G401.6 (cell line): ENCODE data around the gene FMO2.

ENCODE experiments used
- FAIRE-seq: peaks from 2 replicates; lab custom pipeline; 2012; peaks lifted over from hg19 to GRCh38; lab: Jason Lieb, UNC

The FMO2 gene, protein sequence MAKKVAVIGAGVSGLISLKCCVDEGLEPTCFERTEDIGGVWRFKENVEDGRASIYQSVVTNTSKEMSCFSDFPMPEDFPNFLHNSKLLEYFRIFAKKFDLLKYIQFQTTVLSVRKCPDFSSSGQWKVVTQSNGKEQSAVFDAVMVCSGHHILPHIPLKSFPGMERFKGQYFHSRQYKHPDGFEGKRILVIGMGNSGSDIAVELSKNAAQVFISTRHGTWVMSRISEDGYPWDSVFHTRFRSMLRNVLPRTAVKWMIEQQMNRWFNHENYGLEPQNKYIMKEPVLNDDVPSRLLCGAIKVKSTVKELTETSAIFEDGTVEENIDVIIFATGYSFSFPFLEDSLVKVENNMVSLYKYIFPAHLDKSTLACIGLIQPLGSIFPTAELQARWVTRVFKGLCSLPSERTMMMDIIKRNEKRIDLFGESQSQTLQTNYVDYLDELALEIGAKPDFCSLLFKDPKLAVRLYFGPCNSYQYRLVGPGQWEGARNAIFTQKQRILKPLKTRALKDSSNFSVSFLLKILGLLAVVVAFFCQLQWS

DNA sequence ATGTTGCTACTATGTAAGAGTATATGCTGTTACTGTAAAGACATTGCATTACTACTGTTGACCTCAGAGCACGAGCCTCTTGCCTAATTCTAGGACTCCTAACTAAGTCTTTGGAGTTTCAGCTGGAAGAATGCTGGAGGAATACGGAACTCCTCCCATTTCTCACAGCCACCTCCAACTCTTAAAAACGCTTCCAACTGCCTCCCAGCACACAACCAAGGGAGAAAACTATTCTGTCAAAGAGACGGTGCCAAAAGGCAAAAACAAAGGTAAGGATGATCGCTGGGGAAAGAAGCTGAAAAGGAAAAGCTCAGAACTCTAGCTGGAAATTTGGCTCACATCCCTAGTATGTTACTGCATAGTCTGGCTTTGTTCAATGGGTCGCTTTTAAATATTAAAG lies at the start of gene FMO2:
Gene FMO2, plus strand, starts transcription at position 210 of the 400 bp plus-strand sequence. CDS start 414 bp downstream, outside the sequence.
- no peak for FAIRE-seq

DNA sequence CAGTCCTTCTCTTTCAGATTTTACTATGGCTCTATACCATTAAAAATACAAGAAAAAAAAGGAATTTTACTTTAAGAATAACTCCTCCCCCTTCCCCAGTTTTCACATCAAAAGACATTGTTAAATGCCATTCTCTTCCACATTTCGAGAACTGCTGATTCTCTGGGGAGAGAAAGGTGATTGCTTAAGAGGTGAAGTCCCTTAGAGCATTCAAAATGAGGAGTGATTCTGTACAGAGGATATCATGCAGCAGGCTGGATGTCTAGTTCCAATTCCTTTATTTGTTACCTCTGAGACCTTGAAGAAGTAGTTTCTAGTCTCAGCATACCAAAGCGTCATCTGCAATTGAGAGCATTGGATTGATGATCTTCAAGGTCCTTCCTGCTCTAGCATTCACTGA lies 47.5 kb upstream of the FMO2 start:
- no peak for FAIRE-seq

- no peak for FAIRE-seq
Observed at GRCh38 chr1:171138980-171139379, 46.1 kb upstream of the FMO2 start.

DNA sequence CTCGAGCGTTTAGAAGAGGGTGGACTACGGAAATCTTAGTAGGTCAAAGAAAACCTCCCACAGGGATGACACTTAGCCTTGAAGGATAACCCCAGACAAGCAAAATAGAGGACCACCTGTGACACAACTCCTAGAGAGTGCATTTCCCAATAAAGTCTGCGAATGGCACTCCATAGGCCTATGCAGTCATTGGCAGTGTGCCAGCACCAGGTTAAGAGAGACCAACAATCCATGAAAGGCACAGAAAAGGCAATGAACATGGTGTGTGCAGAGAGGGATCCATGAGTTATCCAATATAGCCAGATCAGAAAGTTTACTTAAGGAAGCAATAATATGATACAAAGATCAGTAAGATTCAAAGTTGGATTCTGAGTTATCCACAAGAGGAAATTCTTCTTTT lies 45.2 kb upstream of the FMO2 start:
- no peak for FAIRE-seq

- FAIRE-seq, result no peak
Observed at GRCh38 chr1:171140401-171140800, 44.7 kb upstream of the FMO2 start.

DNA sequence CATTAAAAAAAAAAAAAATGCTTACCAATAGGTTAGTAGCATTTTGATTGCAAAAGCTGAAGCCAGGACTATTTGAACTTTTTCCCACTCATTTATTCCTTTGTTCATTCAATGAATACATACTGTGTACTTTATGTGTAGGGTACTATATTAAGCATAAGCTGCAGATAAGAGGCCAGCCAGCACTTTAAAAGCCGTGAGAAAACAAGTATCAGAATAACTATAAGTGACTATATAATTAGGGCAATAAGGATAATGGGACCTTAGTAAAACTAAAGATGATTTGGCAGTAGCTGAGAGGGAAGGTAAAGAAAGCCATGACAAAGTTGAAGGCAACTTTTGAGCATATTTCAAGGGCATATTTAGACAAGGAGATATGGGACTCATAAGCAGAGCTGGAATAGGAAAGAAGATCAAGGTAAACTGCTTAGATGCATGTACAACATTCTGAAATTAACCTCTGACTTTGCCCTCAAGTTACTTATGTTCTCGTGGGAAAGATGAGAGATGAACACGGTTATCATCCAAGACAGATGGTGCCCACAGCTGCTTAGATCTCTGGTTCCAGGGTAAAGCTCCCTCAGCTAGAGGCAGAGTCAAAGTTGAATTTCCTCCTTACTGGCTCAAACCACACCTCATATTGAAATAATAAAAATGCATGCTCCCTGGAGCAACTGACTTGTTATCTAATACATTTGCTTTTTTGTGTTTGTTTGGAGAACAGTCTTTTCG lies 44.0 kb upstream of the FMO2 start:
- FAIRE-seq, result no peak

- no peak for FAIRE-seq
Observed at GRCh38 chr1:171141688-171142415, 43.2 kb upstream of the FMO2 start.

DNA sequence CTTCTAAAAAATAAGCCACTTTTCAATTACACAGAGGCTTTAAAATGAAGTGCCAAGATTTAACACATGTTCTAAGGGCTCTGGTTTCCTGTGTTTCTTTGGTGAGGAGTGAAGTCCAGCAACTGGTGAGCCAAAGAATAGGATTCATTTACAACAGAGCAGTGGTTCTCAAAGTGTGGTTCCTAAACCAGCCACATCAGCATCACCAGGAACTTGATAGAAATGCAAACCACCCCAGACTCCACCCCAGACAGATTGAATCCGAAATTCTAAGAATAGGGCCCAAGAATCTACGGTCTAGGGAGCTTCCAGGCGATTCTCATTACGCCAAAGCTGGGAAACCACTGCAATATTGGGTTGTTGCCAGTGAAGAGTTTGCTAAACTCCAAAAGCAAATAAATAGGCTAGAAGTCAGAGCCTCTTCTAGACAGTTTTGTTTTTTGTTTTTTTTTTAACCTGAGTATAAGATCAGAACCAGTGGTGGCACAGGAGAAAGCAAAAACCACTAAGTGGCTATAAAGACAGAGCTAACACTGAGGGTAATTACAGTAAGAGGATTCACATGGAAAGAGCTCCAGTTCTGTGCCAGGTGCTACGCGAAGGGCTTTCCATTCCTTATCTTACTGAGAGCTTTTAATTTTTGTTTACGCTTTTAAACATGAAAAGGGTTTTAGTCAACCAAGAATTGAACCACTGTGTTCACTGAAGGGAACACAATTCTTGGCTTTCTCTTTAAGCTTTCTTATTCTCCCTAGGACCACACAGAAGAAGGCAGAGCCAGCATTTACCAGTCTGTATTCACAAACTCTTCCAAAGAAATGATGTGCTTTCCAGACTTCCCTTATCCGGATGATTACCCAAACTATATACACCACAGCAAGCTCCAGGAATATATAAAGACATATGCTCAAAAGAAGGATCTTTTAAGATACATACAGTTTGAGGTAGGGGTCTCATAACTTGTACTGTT lies 42.4 kb upstream of the FMO2 start:
- no peak for FAIRE-seq

DNA sequence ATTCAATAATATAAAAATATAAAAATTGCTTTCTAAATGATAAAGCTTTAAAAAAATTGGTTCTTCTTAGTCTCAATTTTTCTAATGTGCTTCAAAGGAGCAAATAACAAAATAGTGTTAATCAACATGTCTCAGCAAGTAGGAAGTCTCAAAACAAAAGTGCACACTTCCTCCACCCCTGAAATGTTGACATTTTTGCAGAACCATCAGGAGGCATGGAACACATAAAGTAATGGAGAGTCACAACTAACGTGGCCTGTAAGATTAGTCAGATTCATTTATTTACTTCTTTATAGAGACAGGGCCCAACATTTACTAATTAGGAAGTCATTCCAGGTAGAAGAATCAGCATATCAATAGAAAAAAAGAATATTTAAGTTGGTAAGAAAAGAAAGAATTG lies 34.9 kb upstream of the FMO2 start:
- no peak for FAIRE-seq

- FAIRE-seq, result no peak
Observed at GRCh38 chr1:171152549-171152948, 32.6 kb upstream of the FMO2 start.

GRCh38 chr1:171155484-171155883 lies 29.6 kb upstream of the FMO2 start:
- FAIRE-seq, result no peak

GRCh38 chr1:171158096-171158495 lies 27.0 kb upstream of the FMO2 start:
- FAIRE-seq, result no peak

DNA sequence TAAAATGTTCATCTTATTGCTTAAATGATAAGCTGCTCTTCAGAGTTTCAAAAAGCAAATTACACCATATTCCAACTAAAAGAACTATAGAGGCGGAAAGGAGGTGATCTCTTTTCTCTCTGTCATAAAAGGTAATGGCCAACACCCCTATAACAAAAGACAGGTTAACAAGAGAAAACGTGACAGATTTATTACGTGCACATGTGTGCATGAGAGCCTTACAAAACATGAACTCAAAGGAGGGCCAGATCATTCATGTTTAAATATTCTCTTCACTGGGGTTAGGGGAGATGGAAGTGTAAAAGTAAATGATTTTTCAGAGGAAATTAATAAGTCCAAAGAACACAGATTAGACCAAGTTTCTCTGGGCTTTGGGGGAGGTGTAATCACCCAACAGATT lies 26.5 kb upstream of the FMO2 start:
- no peak for FAIRE-seq

- no peak for FAIRE-seq
Observed at GRCh38 chr1:171159148-171159547, 26.0 kb upstream of the FMO2 start.

DNA sequence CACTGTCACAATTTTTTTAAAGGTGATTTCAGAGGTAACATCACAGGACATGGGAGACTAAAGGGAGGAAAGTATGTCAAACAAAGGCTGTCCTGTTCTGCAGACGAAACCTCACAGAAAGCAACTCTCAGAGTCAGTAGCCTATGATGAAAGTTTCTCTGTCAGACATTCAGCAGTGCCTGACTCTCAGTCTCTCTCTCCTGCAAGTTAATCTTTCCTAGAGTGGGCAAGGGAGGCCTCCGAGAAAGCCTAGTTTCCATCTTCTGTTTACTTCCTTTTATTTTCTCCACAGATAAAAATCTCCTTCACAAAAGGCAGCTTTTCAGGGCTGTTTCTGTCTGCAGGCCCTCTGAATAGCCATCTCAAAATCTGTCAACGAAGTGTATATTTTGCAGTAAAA lies 24.9 kb upstream of the FMO2 start:
- FAIRE-seq, result no peak

- FAIRE-seq, result no peak
Observed at GRCh38 chr1:171160639-171161354, 24.3 kb upstream of the FMO2 start.

GRCh38 chr1:171161431-171161830 lies 23.7 kb upstream of the FMO2 start:
- FAIRE-seq, result no peak

GRCh38 chr1:171166361-171166760 lies 18.7 kb upstream of the FMO2 start:
- FAIRE-seq, result no peak

- FAIRE-seq, result no peak
Observed at GRCh38 chr1:171167785-171168184, 17.3 kb upstream of the FMO2 start.

- no peak for FAIRE-seq
Observed at GRCh38 chr1:171172471-171172870, 12.6 kb upstream of the FMO2 start.

DNA sequence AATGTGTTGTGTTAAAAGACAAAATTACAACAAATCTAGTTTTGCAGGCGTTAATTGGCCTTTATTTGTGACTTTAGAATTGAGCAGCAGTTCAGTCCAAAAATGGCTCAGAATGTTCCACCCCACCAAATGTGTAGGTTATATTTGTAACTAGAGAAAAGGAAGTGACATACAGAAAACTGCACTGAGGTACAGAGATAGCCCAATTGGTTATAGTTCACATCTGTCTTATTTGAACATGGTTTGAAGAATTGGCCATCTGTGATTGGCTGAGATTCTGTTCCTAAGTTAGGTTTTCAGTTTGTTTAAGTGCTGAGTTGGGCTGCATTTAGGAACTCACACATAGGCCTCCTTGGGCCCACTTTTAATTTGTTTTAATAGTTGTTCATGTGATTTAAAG lies 12.0 kb upstream of the FMO2 start:
- no peak for FAIRE-seq
